Purkinje cell (primary cell): ENCODE measurements around the gene GMEB1. TPM values are rescaled to one million over a fixed set of nuclear protein-coding genes. Genes with fewer than 3 reads are reported as not detected.

Source experiments
- polyA plus RNA-seq: library from polyadenylated mRNA; unstranded; fragments of >200 nt; fragmentation: Nextera tagmentation; gene quantifications from 2 replicates; pipeline ENCODE4 v1.2.1, GENCODE V29; 2014

GMEB1 gene
- 0.51 and 2.0 TPM in 2 replicates for polyA plus RNA-seq

DNA sequence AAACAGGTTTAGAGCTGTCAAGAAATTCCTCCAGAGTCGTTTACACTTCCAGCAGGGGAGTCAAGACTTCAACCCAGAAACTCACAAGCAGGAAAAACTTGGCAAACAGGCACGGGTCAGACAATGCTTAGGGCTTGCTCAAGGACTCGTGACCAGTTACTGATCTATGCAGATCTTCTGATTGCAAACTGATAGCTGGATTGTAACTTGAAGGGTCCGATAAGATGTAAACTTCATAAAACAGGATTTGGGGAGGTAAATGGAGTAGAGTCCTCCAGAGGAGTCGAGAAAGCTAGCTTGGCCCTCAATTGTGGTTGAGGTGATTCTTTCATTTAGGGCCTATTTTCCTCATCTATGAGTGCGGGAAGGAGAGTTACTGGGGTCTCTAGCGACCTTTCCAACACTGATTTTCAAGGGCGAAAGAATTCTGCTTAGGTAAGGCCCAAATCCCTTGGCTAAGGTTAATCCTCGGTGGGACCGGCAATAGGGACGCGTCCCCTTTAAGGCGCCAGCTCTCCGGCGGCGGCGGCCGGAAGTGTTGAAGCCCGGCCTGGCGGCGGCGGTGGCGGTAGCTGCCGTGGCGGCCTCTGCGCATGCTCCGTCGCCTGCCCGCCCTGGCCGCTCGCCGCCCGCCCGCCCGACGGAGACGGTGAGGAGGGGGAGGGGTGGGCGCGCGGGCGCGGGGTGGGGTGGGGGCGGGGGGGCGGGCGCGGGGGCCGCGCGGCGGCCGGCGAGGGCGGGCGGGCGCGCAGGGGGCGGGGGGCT lies at the start of gene GMEB1:
Gene GMEB1 (plus strand): TSS at position 594 of the 765 bp plus-strand sequence. CDS start 14,829 bp downstream, outside the sequence.

DNA sequence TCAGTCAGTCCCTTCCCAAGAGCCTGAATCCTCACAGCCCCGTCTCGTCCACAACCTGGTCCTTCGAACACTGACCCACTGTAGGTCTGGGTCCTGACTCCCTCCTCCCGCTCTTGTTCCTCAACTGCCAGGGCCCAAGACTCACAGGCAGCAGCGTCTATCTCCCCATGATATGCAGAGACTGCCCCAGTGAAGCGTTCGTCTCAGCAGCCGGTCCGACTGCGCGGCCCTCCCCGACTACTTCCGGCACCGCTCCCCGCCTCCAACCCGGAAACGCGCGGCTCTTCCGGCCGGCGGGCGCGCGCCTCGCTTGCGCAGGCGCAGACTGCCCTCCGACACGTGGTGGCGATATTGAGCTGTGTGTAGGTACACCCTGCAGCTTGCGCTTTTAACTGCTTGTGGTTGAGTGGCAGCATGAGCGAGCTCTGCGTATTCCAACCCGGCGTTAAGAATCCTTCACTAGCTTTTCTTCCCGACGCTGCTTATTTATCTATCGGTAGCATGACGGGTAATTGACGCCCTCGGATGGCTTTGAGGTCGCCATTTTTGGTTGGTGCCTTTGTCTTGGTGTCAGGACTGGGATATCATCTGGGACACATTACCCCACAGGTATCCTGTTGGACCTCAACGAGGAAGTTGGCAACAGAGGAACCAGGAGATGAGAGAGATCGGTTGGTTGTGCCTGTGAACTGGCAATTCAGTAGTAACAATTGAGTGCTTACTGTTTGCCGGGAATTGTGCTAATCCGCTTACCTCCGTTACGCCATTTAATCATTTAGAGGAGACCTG lies 25.5 kb upstream of the GMEB1 start, which contains the start of gene TAF12:
Gene TAF12 (minus strand): TSS at position 221 of the 789 bp plus-strand sequence. CDS start 20,986 bp downstream, outside the sequence.

DNA sequence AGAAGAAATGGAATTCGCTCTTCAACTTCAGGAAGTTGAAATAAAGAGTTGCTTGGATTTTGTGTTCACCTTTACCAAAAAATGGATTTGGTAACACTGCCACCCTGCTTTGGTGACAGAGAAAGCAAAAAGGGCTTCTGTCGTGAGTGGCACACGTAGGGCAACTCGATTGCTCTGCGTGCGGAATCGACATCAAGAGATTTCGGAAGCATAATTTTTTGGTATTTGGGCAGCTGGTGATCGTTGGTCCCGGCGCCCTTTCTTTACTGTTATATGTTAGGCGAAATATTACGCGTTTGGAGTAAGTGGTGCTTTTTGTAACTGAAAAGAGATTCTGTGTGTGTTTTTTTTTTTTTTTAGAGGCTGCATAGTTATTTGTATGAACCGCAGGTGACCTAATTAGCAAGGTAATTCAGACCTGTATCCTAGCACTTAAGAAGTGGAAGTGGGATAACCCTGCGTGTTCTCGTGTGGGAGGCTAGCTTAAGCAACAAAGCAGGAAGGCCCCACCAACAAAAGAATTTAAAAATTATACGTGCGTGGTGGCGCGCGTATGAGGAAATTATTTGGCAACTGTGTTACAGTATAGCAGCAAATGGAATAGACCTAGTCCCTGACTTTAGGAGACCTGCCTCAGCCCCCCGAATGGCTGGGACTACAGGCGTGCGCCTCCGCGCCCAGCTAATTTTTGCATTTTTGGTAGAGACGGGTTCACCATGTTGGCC lies 19.9 kb upstream of the GMEB1 start, which contains the start of gene RNU11:
Gene RNU11 (plus strand): TSS at position 127 of the 725 bp plus-strand sequence.

GRCh38 chr1:28736450-28737306 lies 68.1 kb downstream of the GMEB1 start, which contains the start of gene YTHDF2:
Gene YTHDF2 (plus strand): TSS chr1:28736940. CDS start chr1:28737121, 181 bp downstream.

Other genes with a start within 250 kb of the GMEB1 start
- gene RCC1, start 162.7 kb upstream of the GMEB1 start, polyA plus RNA-seq, result 0.98 and 2.3 TPM in 2 replicates
- gene TRNAU1AP, start 115.7 kb upstream of the GMEB1 start, polyA plus RNA-seq, result 15.1 and 26.3 TPM in 2 replicates
- gene RAB42, start 76.5 kb upstream of the GMEB1 start, polyA plus RNA-seq, result not detected in 2 replicates
- gene TAF12, start 25.7 kb upstream of the GMEB1 start, polyA plus RNA-seq, result 34.0 and 57.8 TPM in 2 replicates
- not detected in 2 replicates for gene RNU11, start 20.2 kb upstream of the GMEB1 start, polyA plus RNA-seq
- gene YTHDF2, start 68.2 kb downstream of the GMEB1 start, polyA plus RNA-seq, result 39.1 and 47.3 TPM in 2 replicates
- 0.19 TPM in 1 of 2 replicates, not detected in the other for gene OPRD1, start 143.4 kb downstream of the GMEB1 start, polyA plus RNA-seq
- 34.5 and 35.7 TPM in 2 replicates for gene EPB41, start 245.8 kb downstream of the GMEB1 start, polyA plus RNA-seq